ENCODE data around the gene ACMSD.

GRCh38 chr2:134865067-134865787, 26.8 kb downstream of the ACMSD start:
- TF ChIP-seq CTCF (IDR thresholded peaks at IDR 0.05) = no peak
- no peak for TF ChIP-seq POLR2A (IDR thresholded peaks at IDR 0.05)

All from lower leg skin (tissue), 3 donors.